Measurements from ENCODE around the gene CEP20.

CEP20 gene

GRCh38 chr16:15825750-15826305 lies 62.6 kb downstream of the CEP20 start:
- TF ChIP-seq, protein P1, sequence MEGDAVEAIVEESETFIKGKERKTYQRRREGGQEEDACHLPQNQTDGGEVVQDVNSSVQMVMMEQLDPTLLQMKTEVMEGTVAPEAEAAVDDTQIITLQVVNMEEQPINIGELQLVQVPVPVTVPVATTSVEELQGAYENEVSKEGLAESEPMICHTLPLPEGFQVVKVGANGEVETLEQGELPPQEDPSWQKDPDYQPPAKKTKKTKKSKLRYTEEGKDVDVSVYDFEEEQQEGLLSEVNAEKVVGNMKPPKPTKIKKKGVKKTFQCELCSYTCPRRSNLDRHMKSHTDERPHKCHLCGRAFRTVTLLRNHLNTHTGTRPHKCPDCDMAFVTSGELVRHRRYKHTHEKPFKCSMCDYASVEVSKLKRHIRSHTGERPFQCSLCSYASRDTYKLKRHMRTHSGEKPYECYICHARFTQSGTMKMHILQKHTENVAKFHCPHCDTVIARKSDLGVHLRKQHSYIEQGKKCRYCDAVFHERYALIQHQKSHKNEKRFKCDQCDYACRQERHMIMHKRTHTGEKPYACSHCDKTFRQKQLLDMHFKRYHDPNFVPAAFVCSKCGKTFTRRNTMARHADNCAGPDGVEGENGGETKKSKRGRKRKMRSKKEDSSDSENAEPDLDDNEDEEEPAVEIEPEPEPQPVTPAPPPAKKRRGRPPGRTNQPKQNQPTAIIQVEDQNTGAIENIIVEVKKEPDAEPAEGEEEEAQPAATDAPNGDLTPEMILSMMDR (IDR thresholded peaks at IDR 0.05; ENCODE audit: control insufficient read depth, extremely low read depth, insufficient read depth) = no peak
- no peak for DNase-seq (ENCODE audit: low read depth)
- no peak overlapping the region for H3K4me3 ChIP-seq (ENCODE audit: low read depth, low read length)

- TF ChIP-seq, protein P1 (IDR thresholded peaks at IDR 0.05; ENCODE audit: control insufficient read depth, extremely low read depth, insufficient read depth) = no peak
- no peak overlapping the region for H3K4me3 ChIP-seq (ENCODE audit: low read depth, low read length)
- DNase-seq (ENCODE audit: low read depth) = no peak
Measured at GRCh38 chr16:15822957-15823356, 65.4 kb downstream of the CEP20 start.

DNA sequence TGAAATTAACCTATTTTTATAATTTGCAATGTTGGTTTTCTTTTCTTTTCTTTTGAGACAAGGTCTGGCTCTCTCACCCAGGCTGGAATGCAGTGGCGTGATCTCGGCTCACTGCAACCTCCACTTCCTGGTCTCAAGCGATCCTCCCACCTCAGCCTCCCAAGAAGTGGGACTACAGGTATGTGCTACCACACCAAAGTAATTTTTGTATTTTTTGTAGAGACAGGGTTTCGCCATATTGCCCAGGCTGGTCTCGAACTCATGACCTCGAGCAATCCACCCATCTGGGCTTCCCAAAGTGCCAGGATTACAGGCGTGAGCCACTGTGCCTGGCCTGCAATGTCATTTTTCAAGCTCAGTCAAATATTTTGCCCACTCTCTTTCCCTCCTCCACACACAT lies 67.6 kb downstream of the CEP20 start:
- TF ChIP-seq, protein P1 (IDR thresholded peaks at IDR 0.05; ENCODE audit: control insufficient read depth, extremely low read depth, insufficient read depth) = no peak
- H3K4me3 ChIP-seq (ENCODE audit: low read depth, low read length) = no peak overlapping the region
- no peak for DNase-seq (ENCODE audit: low read depth)

DNA sequence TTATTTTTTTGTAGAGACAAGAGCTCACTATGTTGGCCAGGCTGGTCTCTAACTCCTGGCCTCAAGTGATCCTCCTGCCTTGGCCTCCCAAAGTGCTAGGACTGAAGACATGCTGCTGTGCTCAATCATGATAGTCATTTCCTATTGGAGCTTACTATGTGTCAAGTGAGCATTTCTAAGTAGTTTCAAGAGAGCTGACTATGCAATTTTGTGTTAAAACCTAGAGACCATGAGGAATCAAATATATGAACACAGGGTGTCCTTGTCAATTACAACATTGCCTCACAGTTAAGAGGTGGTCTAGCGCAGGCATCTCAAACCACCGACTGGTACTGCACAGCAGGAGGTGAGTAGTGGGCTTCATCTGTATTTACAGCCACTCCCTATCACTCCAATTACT lies 69.4 kb downstream of the CEP20 start:
- TF ChIP-seq, protein P1 (IDR thresholded peaks at IDR 0.05; ENCODE audit: control insufficient read depth, extremely low read depth, insufficient read depth) = no peak
- no peak overlapping the region for H3K4me3 ChIP-seq (ENCODE audit: low read depth, low read length)
- DNase-seq (ENCODE audit: low read depth) = no peak

DNA sequence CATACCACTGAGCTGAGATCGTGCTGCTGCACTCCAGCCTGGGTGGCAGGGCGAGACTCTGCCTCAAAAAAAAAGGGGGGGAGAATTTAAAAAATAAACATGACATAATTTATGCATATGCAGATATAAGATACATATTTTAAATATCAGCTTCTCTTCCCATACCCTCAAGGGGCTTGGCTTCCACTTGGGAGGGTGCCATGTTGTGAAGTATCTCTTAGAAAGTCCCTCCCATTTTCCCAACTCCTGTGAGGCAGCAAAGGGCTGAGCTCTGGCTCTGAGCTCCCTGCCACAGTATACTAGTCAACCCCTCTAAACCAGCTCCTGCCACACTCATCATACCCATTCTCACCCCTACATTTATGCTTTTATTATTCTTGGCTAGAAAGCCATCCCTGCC lies 71.0 kb downstream of the CEP20 start:
- TF ChIP-seq, protein P1 (IDR thresholded peaks at IDR 0.05; ENCODE audit: control insufficient read depth, extremely low read depth, insufficient read depth) = no peak
- H3K4me3 ChIP-seq (ENCODE audit: low read depth, low read length) = no peak overlapping the region
- no peak for DNase-seq (ENCODE audit: low read depth)

DNA sequence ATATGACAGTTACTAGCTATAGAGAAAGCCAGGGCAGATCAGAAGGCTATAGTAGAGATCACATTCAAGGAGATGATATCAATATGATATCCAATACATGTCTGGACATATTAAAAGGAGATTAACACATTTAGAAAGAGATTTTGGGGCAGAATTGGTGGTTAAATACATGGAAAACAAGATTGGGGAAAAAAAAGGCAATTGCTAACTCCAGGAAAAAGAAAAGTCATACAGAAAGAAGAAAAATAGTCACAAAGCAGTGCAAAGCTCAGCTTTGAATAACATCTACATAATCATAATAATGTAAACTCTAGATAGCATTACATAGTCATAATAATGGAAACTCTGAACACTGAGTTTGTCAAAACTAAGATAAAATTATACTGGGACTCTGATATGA lies 72.2 kb downstream of the CEP20 start:
- TF ChIP-seq, protein P1 (IDR thresholded peaks at IDR 0.05; ENCODE audit: control insufficient read depth, extremely low read depth, insufficient read depth) = no peak
- DNase-seq (ENCODE audit: low read depth) = no peak
- H3K4me3 ChIP-seq (ENCODE audit: low read depth, low read length) = no peak overlapping the region

Measured in LNCaP clone FGC (cell line).